MM.1S (cell line): ENCODE results near the gene GAS2L1.

ENCODE experiments used
- DNase-seq: peaks from one replicate; pipeline ENCODE4 v3.0.0-alpha.2; 2015
- H2AFZ ChIP-seq: fragments of 300-600 bp; sonication (generic); 2 replicates; pipeline ENCODE4 v1.6.0; 2016; ENCODE audit warnings: antibody characterized with exemption, low read length
- H3F3A ChIP-seq: fragments of 300-600 bp; sonication (generic); 2 replicates; pipeline ENCODE4 v1.6.1; 2016; ENCODE audit warnings: mild to moderate bottlenecking, antibody characterized with exemption, low read length, moderate library complexity, mixed read lengths; ENCODE audit not compliant: insufficient read depth
- H3K27ac ChIP-seq: fragments of 300-600 bp; sonication (generic); 2 replicates; pipeline ENCODE4 v1.5.1; 2016; ENCODE audit warnings: mild to moderate bottlenecking, low read length
- H3K27me3 ChIP-seq: fragments of 300-600 bp; sonication (generic); replicated peaks from 2 replicates; pipeline ENCODE4 v1.6.0; 2016; ENCODE audit warnings: low read length; ENCODE audit not compliant: insufficient read depth
- H3K36me3 ChIP-seq: fragments of 300-600 bp; sonication (generic); replicated peaks from 2 replicates; pipeline ENCODE4 v1.6.1; 2016; ENCODE audit warnings: mild to moderate bottlenecking, low read length, mixed read lengths; ENCODE audit not compliant: insufficient read depth
- H3K4me1 ChIP-seq: fragments of 300-600 bp; sonication (generic); 2 replicates; pipeline ENCODE4 v1.6.1; 2016; ENCODE audit warnings: low read length, mixed read lengths
- H3K4me2 ChIP-seq: fragments of 300-600 bp; sonication (generic); 2 replicates; pipeline ENCODE4 v1.6.0; 2016; ENCODE audit warnings: low read depth, low read length
- H3K4me3 ChIP-seq: fragments of 300-600 bp; sonication (generic); 2 replicates; pipeline ENCODE4 v1.5.1; 2016; ENCODE audit warnings: low read length, mixed read lengths
- H3K79me2 ChIP-seq: fragments of 300-600 bp; sonication (generic); 2 replicates; pipeline ENCODE4 v1.6.1; 2016; ENCODE audit warnings: mixed run types, low read length, mixed read lengths
- H3K9ac ChIP-seq: fragments of 300-600 bp; sonication (generic); 2 replicates; pipeline ENCODE4 v1.6.1; 2016; ENCODE audit warnings: low read length, mixed read lengths
- H3K9me2 ChIP-seq: fragments of 300-600 bp; sonication (generic); replicated peaks from 2 replicates; pipeline ENCODE4 v1.6.1; 2016; ENCODE audit warnings: mild to moderate bottlenecking, low read length, mixed read lengths; ENCODE audit not compliant: insufficient read depth
- H3K9me3 ChIP-seq: fragments of 300-600 bp; sonication (generic); replicated peaks from 2 replicates; pipeline ENCODE4 v1.6.1; 2016; ENCODE audit warnings: mild to moderate bottlenecking, low read length, mixed read lengths; ENCODE audit not compliant: insufficient read depth
- H4K20me1 ChIP-seq: fragments of 300-600 bp; sonication (generic); 2 replicates; pipeline ENCODE4 v1.6.1; 2016; ENCODE audit warnings: mild to moderate bottlenecking, low read length, moderate library complexity, mixed read lengths; ENCODE audit not compliant: insufficient read depth
- EZH2 ChIP-seq: fragments of 300-600 bp; sonication (generic); optimal IDR thresholded peaks from 2 replicates; pipeline ENCODE3; 2017; ENCODE audit warnings: low read depth, mild to moderate bottlenecking, antibody characterized with exemption, low read length, mixed read lengths
- EZH2phosphoT487 ChIP-seq: fragments of 300-600 bp; sonication (generic); IDR thresholded peaks from 2 replicates; pipeline ENCODE4 v1.6.1; 2018; ENCODE audit warnings: antibody characterized with exemption, low read length
- TF ChIP-seq, protein P1 (sequence below): fragments of 300-600 bp; sonication (generic); IDR thresholded peaks from 2 replicates; pipeline ENCODE4 v1.5.1; 2016; ENCODE audit warnings: antibody characterized with exemption, low read length, mixed read lengths

The GAS2L1 gene

DNA sequence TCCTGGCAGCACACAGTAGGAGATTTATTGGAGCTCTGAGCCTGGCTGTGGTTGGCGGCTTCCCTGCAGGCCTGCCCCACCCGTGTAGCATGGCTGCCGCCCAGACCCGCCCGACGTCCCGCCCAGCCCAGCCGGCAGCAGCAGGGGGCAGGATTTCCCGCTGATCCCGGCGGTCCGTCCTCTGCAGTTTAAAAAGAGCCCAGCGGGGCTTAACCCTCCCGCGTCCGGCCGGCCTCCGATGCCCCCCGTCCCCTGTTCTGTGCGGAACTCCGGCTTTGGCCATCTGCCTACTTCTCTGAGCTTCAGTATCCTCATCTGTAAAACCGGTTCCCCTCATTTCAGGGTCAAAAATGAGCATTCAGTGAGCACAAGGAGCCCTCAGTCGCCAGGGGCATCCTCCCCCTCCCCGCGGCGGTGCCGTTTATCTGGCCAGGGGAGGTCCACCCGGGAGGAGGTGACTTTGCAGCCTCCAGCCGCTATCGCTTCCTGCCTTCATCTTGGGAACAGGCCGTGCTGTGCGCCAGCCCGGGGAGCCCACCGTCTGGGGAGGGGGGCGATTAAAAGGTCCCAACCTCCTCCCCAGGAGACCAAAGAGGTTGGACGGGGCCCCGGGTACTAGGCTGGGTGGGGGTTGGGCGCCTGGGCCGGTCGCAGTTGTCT, at the start of gene GAS2L1:
Gene GAS2L1 (plus strand): TSS at position 476 of the 660 bp plus-strand sequence. CDS start 1,456 bp downstream, outside the sequence.
- Histone ChIP-seq H3K79me2 (no peaks in the 10 kb centered on the region), H3K27me3 (peaks cover under 1% of the 10 kb centered on the region; the same call in 1 of the 2 replicates), H3K4me3 (peak within 1 kb of the TSS; percentile 77), H3K4me1 (no peaks in the 10 kb centered on the region), H3K9me3 (no peaks in the 10 kb centered on the region), H3K9me2 (no peaks in the 10 kb centered on the region), H3K4me2 (peak within 1 kb of the TSS; percentile 98), H2AFZ (peak within 1 kb of the TSS; percentile 98), H3F3A (peaks cover 5% of the 10 kb centered on the region; the same call in 1 of the 2 replicates), H4K20me1 (no peaks in the 10 kb centered on the region), H3K36me3 (no peaks in the 10 kb centered on the region), H3K9ac (peak within 1 kb of the TSS; percentile 53; the same call in 1 of the 2 replicates), H3K27ac (no peak within 1 kb of the TSS)
- TF ChIP-seq, protein P1, sequence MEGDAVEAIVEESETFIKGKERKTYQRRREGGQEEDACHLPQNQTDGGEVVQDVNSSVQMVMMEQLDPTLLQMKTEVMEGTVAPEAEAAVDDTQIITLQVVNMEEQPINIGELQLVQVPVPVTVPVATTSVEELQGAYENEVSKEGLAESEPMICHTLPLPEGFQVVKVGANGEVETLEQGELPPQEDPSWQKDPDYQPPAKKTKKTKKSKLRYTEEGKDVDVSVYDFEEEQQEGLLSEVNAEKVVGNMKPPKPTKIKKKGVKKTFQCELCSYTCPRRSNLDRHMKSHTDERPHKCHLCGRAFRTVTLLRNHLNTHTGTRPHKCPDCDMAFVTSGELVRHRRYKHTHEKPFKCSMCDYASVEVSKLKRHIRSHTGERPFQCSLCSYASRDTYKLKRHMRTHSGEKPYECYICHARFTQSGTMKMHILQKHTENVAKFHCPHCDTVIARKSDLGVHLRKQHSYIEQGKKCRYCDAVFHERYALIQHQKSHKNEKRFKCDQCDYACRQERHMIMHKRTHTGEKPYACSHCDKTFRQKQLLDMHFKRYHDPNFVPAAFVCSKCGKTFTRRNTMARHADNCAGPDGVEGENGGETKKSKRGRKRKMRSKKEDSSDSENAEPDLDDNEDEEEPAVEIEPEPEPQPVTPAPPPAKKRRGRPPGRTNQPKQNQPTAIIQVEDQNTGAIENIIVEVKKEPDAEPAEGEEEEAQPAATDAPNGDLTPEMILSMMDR, result peak; percentile 45
- TF ChIP-seq EZH2, result no peak
- DNase-seq, result peak; percentile 58

DNA sequence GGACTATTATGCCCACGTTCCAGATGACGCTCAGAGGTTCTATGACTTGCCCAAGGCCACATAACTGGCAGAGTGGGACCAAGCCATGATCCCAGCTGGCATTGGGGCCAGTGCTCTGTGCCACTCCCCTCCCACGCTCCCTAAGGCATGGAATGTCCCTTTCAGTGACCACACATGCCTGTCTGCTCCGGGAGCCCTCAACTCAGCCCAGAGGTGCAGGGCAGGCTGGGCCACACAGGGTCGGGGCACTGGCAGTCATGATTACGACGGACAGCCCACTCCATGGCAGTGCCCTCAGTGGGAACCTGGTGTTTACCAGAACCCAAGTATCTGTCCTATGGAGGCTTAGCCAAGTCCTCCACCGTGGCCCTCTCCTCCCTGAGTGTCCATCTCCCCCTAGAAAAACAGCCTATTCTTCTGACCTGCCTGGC, 48.7 kb upstream of the GAS2L1 start:
- H3K4me3 ChIP-seq, result no peak overlapping the region
- no peaks in the 10 kb centered on the region for H3K9me3 ChIP-seq
- no peak for DNase-seq
- H3K36me3 ChIP-seq, result no peaks in the 10 kb centered on the region
- no peak overlapping the region for H3K9ac ChIP-seq
- H3F3A ChIP-seq, result no peaks in the 10 kb centered on the region
- TF ChIP-seq EZH2phosphoT487 (no peak), EZH2 (no peak)
- TF ChIP-seq, protein P1, result no peak
- no peaks in the 10 kb centered on the region for H3K4me1 ChIP-seq
- no peaks in the 10 kb centered on the region for H3K79me2 ChIP-seq
- no peaks in the 10 kb centered on the region for H3K9me2 ChIP-seq
- no peaks in the 10 kb centered on the region for H3K27me3 ChIP-seq
- no peak overlapping the region for H3K27ac ChIP-seq
- no peak overlapping the region for H3K4me2 ChIP-seq
- H4K20me1 ChIP-seq, result no peaks in the 10 kb centered on the region
- H2AFZ ChIP-seq, result no peak overlapping the region

DNA sequence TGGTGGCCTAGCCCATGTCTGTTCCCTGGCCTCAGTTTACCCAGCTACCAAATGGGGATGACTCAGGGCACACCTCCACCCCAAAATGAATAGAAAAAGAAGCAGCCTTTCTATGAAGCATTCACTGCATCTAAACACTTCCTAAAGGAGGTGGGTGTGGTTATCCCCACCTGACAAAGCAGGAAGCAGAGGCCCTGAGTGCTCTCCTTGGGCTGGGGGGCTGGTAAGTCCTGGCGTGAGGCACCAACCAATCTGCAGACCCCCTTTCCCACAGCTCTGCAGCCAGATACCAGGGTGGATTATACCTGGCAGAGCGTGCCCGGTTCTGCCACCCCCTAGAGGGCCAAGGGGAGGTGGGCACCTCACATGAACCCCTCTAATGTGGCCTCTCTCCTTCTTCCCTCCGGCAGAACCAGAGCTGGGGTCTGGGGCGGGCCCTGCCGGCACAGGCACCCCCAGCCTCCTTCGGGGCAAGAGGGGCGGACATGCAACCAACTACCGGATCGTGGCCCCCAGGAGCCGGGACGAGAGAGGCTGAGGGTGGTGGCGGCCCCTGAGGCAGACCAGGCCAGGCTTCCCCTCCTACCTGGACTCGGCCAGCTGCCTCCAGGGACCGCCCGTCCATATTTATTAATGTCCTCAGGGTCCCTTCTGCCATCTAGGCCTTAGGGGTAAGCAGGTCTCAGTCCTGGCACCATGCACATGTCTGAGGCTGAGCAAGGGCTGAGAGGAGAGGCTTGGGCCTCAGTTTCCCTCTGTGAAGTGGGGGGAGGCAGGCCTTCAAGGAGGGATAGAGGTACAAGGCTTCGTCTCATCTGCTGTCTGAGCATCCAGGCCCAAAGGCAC, 47.8 kb upstream of the GAS2L1 start:
- H3K79me2 ChIP-seq, result no peaks in the 10 kb centered on the region
- H3K9me3 ChIP-seq, result no peaks in the 10 kb centered on the region
- no peak for DNase-seq
- TF ChIP-seq EZH2 (no peak), EZH2phosphoT487 (no peak)
- TF ChIP-seq, protein P1, result no peak
- no peak overlapping the region for H3K9ac ChIP-seq
- no peaks in the 10 kb centered on the region for H4K20me1 ChIP-seq
- no peak overlapping the region for H2AFZ ChIP-seq
- no peak overlapping the region for H3K27ac ChIP-seq
- no peaks in the 10 kb centered on the region for H3K4me1 ChIP-seq
- H3K27me3 ChIP-seq, result no peaks in the 10 kb centered on the region
- H3K4me3 ChIP-seq, result no peak overlapping the region
- no peak overlapping the region for H3K4me2 ChIP-seq
- no peaks in the 10 kb centered on the region for H3K36me3 ChIP-seq
- no peaks in the 10 kb centered on the region for H3K9me2 ChIP-seq
- no peaks in the 10 kb centered on the region for H3F3A ChIP-seq
